H1 (cell line): ENCODE data around the gene REELD1. TPM values are rescaled to one million over a fixed set of nuclear protein-coding genes. Genes with fewer than 3 reads are reported as not detected.

Source experiments
- CTCF ChIA-PET: fragments of 300-600 bp; sonication (Branson Sonifier 250); formaldehyde crosslinking; loops from one replicate; lab custom pipeline; 2021; ENCODE audit not compliant: partially characterized antibody; lab: Charles Lee
- POLR2A ChIA-PET: fragments of 300-600 bp; sonication (Branson Sonifier 250); formaldehyde crosslinking; loops from one replicate; lab custom pipeline; 2021; ENCODE audit warnings: inconsistent platforms; ENCODE audit not compliant: partially characterized antibody; lab: Charles Lee
- DNase-seq, 2 experiments: peaks; one replicate each; pipeline versions ENCODE4 v3.0.0 to v3.0.0-alpha.2; 2010 to 2022; ENCODE audit warnings: low spot score in 2 of 2, low read depth in 1 of 2, mixed read lengths in 1 of 2
- FAIRE-seq: peaks from 2 replicates; lab custom pipeline; 2011; peaks lifted over from hg19 to GRCh38; lab: Jason Lieb, UNC
- H2AFZ ChIP-seq: 2 replicates; pipeline ENCODE4 v1.8.1; 2012; ENCODE audit warnings: low read length, inconsistent platforms
- H2AK5ac ChIP-seq: 2 replicates; pipeline ENCODE4 v1.6.1; 2013; ENCODE audit warnings: low read depth, low read length
- H2BK120ac ChIP-seq: replicated peaks from 2 replicates; pipeline ENCODE3; 2013; ENCODE audit warnings: low read depth, low read length, inconsistent platforms
- H2BK12ac ChIP-seq: 2 replicates; pipeline ENCODE4 v1.6.1; 2013; ENCODE audit warnings: low read depth, low read length
- H2BK15ac ChIP-seq: 2 replicates; pipeline ENCODE4 v1.6.1; 2013; ENCODE audit warnings: low read length
- H2BK20ac ChIP-seq: 2 replicates; pipeline ENCODE4 v1.6.1; 2013; ENCODE audit warnings: low read length
- H2BK5ac ChIP-seq: 2 replicates; pipeline ENCODE4 v1.6.1; 2013; ENCODE audit warnings: low read depth, low read length
- H3K14ac ChIP-seq: 2 replicates; pipeline ENCODE4 v1.6.1; 2013; ENCODE audit warnings: inconsistent platforms; ENCODE audit not compliant: insufficient read length
- H3K18ac ChIP-seq: 2 replicates; pipeline ENCODE4 v1.6.1; 2013; ENCODE audit warnings: low read length; ENCODE audit errors: extremely low read depth
- H3K23ac ChIP-seq: 2 replicates; pipeline ENCODE4 v1.6.1; 2013; ENCODE audit warnings: inconsistent platforms; ENCODE audit not compliant: insufficient read length
- H3K23me2 ChIP-seq: 2 replicates; pipeline ENCODE4 v1.6.1; 2013; ENCODE audit warnings: low read depth, low read length
- H3K27ac ChIP-seq: 2 replicates; pipeline ENCODE4 v1.6.1; 2011; ENCODE audit warnings: low read depth, low read length, inconsistent platforms
- H3K27me3 ChIP-seq, 4 experiments: replicated peaks in 1 of 4; 1 replicate in 1 of 4; 2 replicates in 3 of 4; pipeline versions ENCODE4 v1.6.1 to v1.8.1; 2011 to 2013; ENCODE audit warnings: low read length in 3 of 4, mild to moderate bottlenecking in 3 of 4, inconsistent platforms in 2 of 4, mixed read lengths in 2 of 4, moderate library complexity in 1 of 4; ENCODE audit not compliant: control insufficient read depth in 3 of 4, insufficient read depth in 3 of 4; ENCODE audit errors: extremely low read depth in 1 of 4
- H3K36me3 ChIP-seq, 4 experiments: 2 replicates each; pipeline versions ENCODE4 v1.6.1 to v1.8.1; 2011 to 2013; ENCODE audit warnings: mild to moderate bottlenecking in 4 of 4, low read length in 3 of 4, moderate library complexity in 2 of 4, control low read depth in 1 of 4, inconsistent platforms in 1 of 4; ENCODE audit not compliant: insufficient read depth in 4 of 4, control insufficient read depth in 2 of 4
- H3K4ac ChIP-seq: replicated peaks from 2 replicates; pipeline ENCODE3; 2013; ENCODE audit warnings: low read length, low read depth, mixed read lengths, inconsistent platforms; ENCODE audit not compliant: insufficient read length
- H3K4me1 ChIP-seq, 4 experiments: replicated peaks in 1 of 4; 1 replicate in 1 of 4; 2 replicates in 3 of 4; pipeline versions ENCODE4 v1.6.1 to v1.8.1; 2011 to 2013; ENCODE audit warnings: low read length in 3 of 4, inconsistent platforms in 2 of 4, mixed read lengths in 1 of 4; ENCODE audit not compliant: insufficient read depth in 4 of 4, control insufficient read depth in 3 of 4
- H3K4me2 ChIP-seq, 2 experiments: 2 replicates each; pipeline versions ENCODE4 v1.6.1 to v1.8.1; 2011 to 2013; ENCODE audit warnings: low read depth in 2 of 2, low read length in 2 of 2, control low read depth in 1 of 2, inconsistent platforms in 1 of 2, mild to moderate bottlenecking in 1 of 2; ENCODE audit not compliant: insufficient read depth in 1 of 2
- H3K4me3 ChIP-seq, 4 experiments: fragments of 200-600, 300-600 bp in 1 of 4; sonication (generic), shearing (Covaris generic), sonication (Bioruptor Twin) in 1 of 4; 2 replicates each; pipeline versions ENCODE4 v1.5.1 to v1.8.1; 2011 to 2016; ENCODE audit warnings: low read length in 4 of 4, low read depth in 3 of 4, control low read depth in 2 of 4, inconsistent platforms in 2 of 4, mild to moderate bottlenecking in 2 of 4, mixed read lengths in 1 of 4, moderate library complexity in 1 of 4; ENCODE audit not compliant: insufficient read depth in 2 of 4; ENCODE audit errors: extremely low read depth in 1 of 4
- H3K56ac ChIP-seq: replicated peaks from 2 replicates; pipeline ENCODE3; 2013; ENCODE audit warnings: low read depth, mild to moderate bottlenecking, mixed read lengths, low read length, inconsistent platforms; ENCODE audit not compliant: insufficient read length
- H3K79me1 ChIP-seq: 2 replicates; pipeline ENCODE4 v1.6.1; 2013; ENCODE audit warnings: low read depth, low read length, control low read depth
- H3K79me2 ChIP-seq, 2 experiments: 2 replicates each; pipeline versions ENCODE4 v1.6.1 to v1.8.1; 2012 to 2013; ENCODE audit warnings: low read length in 2 of 2, mild to moderate bottlenecking in 2 of 2, inconsistent platforms in 1 of 2; ENCODE audit not compliant: insufficient read depth in 2 of 2, control insufficient read depth in 1 of 2
- H3K9ac ChIP-seq, 4 experiments: replicated peaks in 1 of 4; 1 replicate in 1 of 4; 2 replicates in 3 of 4; pipeline versions ENCODE4 v1.6.1 to v1.8.1; 2011 to 2013; ENCODE audit warnings: low read depth in 3 of 4, low read length in 3 of 4, control low read depth in 2 of 4, mild to moderate bottlenecking in 2 of 4, moderate library complexity in 2 of 4, inconsistent platforms in 1 of 4; ENCODE audit errors: extremely low read depth in 1 of 4
- H3K9me3 ChIP-seq, 2 experiments: 2 replicates each; pipeline versions ENCODE4 v1.6.1 to v1.8.1; 2012 to 2013; ENCODE audit warnings: mild to moderate bottlenecking in 2 of 2, moderate library complexity in 2 of 2, control low read depth in 1 of 2, inconsistent platforms in 1 of 2, low read depth in 1 of 2, low read length in 1 of 2, mixed read lengths in 1 of 2; ENCODE audit not compliant: insufficient read depth in 2 of 2
- H4K20me1 ChIP-seq, 2 experiments: replicated peaks in 1 of 2; 2 replicates each; pipeline versions ENCODE3 to v1.8.1; 2011 to 2013; ENCODE audit warnings: inconsistent platforms in 2 of 2, low read length in 2 of 2, mild to moderate bottlenecking in 1 of 2; ENCODE audit not compliant: insufficient read depth in 2 of 2, control insufficient read depth in 1 of 2
- H4K5ac ChIP-seq: 2 replicates; pipeline ENCODE4 v1.6.1; 2013; ENCODE audit warnings: low read length, low read depth, mixed read lengths, inconsistent platforms; ENCODE audit not compliant: insufficient read length
- H4K8ac ChIP-seq: 2 replicates; pipeline ENCODE4 v1.8.0; 2013; ENCODE audit warnings: mild to moderate bottlenecking, moderate library complexity, low read length, inconsistent platforms; ENCODE audit not compliant: insufficient read depth; ENCODE audit errors: extremely low read depth
- H4K91ac ChIP-seq: replicated peaks from 2 replicates; pipeline ENCODE3; 2013; ENCODE audit warnings: low read length, mixed read lengths, inconsistent platforms; ENCODE audit not compliant: insufficient read length
- BCL11A ChIP-seq, 2 experiments: IDR thresholded peaks; one replicate each; pipeline ENCODE4 v1.6.1; 2011; ENCODE audit warnings: low read depth in 2 of 2, low read length in 2 of 2, mild to moderate bottlenecking in 2 of 2
- CHD1 ChIP-seq: IDR thresholded peaks from 2 replicates; pipeline ENCODE4 v1.6.1; 2012; ENCODE audit warnings: low read depth, low read length, improper control_type of control experiment
- EGR1 ChIP-seq: IDR thresholded peaks from 2 replicates; pipeline ENCODE4 v1.6.1; 2011; ENCODE audit warnings: low read depth, low read length, borderline replicate concordance
- EZH2 ChIP-seq: fragments of 200-600 bp; sonication (generic); IDR thresholded peaks from 2 replicates; pipeline ENCODE4 v1.7.1; 2012; ENCODE audit warnings: low read depth, mild to moderate bottlenecking, moderate library complexity, low read length, inconsistent platforms; ENCODE audit not compliant: severe bottlenecking
- GABPA ChIP-seq: IDR thresholded peaks from 2 replicates; pipeline ENCODE4 v1.6.1; 2011; ENCODE audit warnings: mild to moderate bottlenecking, low read length, moderate library complexity, borderline replicate concordance; ENCODE audit not compliant: insufficient read depth
- MAFK ChIP-seq: IDR thresholded peaks from 2 replicates; pipeline ENCODE4 v1.6.1; 2012; ENCODE audit warnings: low read depth, mild to moderate bottlenecking, improper control_type of control experiment, low read length
- POU5F1 ChIP-seq: IDR thresholded peaks from 2 replicates; pipeline ENCODE4 v1.6.1; 2011; ENCODE audit warnings: low read depth, mild to moderate bottlenecking, low read length, moderate library complexity
- RFX5 ChIP-seq: IDR thresholded peaks from 2 replicates; pipeline ENCODE4 v1.6.1; 2011; ENCODE audit warnings: low read depth, low read length, improper control_type of control experiment, borderline replicate concordance
- RXRA ChIP-seq: IDR thresholded peaks from 2 replicates; pipeline ENCODE4 v1.6.1; 2011; ENCODE audit warnings: low read depth, mild to moderate bottlenecking, low read length, moderate library complexity; ENCODE audit not compliant: insufficient read depth
- SAP30 ChIP-seq: fragments of 300-600 bp; sonication (generic); IDR thresholded peaks from 2 replicates; pipeline ENCODE4 v1.7.1; 2012; ENCODE audit warnings: low read length, moderate library complexity, mild to moderate bottlenecking, inconsistent platforms; ENCODE audit not compliant: insufficient read depth, insufficient replicate concordance
- SP4 ChIP-seq: IDR thresholded peaks from 2 replicates; pipeline ENCODE4 v1.6.1; 2012; ENCODE audit warnings: low read length, inconsistent platforms
- TAF7 ChIP-seq: optimal IDR thresholded peaks from 2 replicates; pipeline ENCODE3; 2011; ENCODE audit warnings: low read depth, mild to moderate bottlenecking, inconsistent platforms, low read length, moderate library complexity, borderline replicate concordance
- ZNF274 ChIP-seq: IDR thresholded peaks from 2 replicates; pipeline ENCODE4 v1.7.0; 2012; ENCODE audit warnings: low read length, borderline replicate concordance; ENCODE audit errors: extremely low read depth
- WGBS, 2 experiments: shearing (Covaris generic) in 1 of 2; methylation state at CpG; one replicate each; pipeline versions ENCODE4 v1.1.6 to v1.1.7; 2013 to 2015; ENCODE audit warnings: low lambda C conversion rate in 2 of 2, mixed read lengths in 2 of 2, inconsistent platforms in 1 of 2, low coverage in 1 of 2, missing lambda C conversion rate in 1 of 2; ENCODE audit not compliant: insufficient replicate concordance in 2 of 2, insufficient coverage in 1 of 2, insufficient read length in 1 of 2; ENCODE audit errors: extremely low coverage in 1 of 2, missing lambda C conversion rate in 1 of 2; 5-methylcytosine and 5-hydroxymethylcytosine counted together
- polyA plus RNA-seq, 7 experiments: library from polyadenylated mRNA; depleted of rRNA in 3 of 7; stranded (reverse) in 5 of 7; unstranded in 2 of 7; fragments of >200 nt in 5 of 7; fragments of 200-250 nt in 2 of 7; gene quantifications; 1 replicate in 5 of 7; 2 replicates in 1 of 7; 4 replicates in 1 of 7; pipeline versions ENCODE4 v1.2.1 to v1.2.3, GENCODE V29; 2011 to 2013; ENCODE audit warnings: missing spikeins in 2 of 7, mixed read lengths in 2 of 7
- total RNA-seq: library from RNA; stranded (reverse); fragmentation: NEBNext Ultra II Directional; extraction: Animal tissue kit (Norgen Biotek cat#: 25700); gene quantifications from 2 replicates; pipeline ENCODE4 v1.2.1, GENCODE V29; 2021

The REELD1 gene
- total and polyA plus RNA-seq, 2 of the 8 experiments (the other 6 are each of a cell fraction or from before 2014, with no cell fraction given), result 0.03 TPM; not detected in 1

GRCh38 chr4:146273204-146273901, 59.0 kb downstream of the REELD1 start:
- Histone ChIP-seq H3K9me3 (no peaks in the 10 kb centered on the region), H2BK5ac (no peak overlapping the region), H3K4me2 (no peak overlapping the region), H3K14ac (no peak overlapping the region), H2BK12ac (no peak overlapping the region), H3K9ac (no peak overlapping the region), H2BK20ac (no peak overlapping the region), H4K8ac (no peak overlapping the region), H3K18ac (no peak overlapping the region), H3K23ac (no peak overlapping the region), H3K4ac (no peak overlapping the region), H2BK15ac (no peak overlapping the region), H4K20me1 (no peaks in the 10 kb centered on the region), H2AFZ (no peak overlapping the region), H3K27ac (no peak overlapping the region), H3K27me3 (peaks cover 0 to 1% (median 0%) of the 10 kb centered on the region in 4 experiments; a peak in 1 of 7 replicates), H3K79me1 (no peaks in the 10 kb centered on the region), H3K36me3 (no peaks in the 10 kb centered on the region), H3K23me2 (no peaks in the 10 kb centered on the region), H4K5ac (no peak overlapping the region), H4K91ac (no peak overlapping the region), H3K4me3 (no peak overlapping the region), H2AK5ac (no peak overlapping the region), H3K79me2 (no peaks in the 10 kb centered on the region), H2BK120ac (no peak overlapping the region), H3K4me1 (no peaks in the 10 kb centered on the region), H3K56ac (no peak overlapping the region)
- DNase-seq (no peak), FAIRE-seq (no peak)
- WGBS, 2 experiments, result 94% methylated on average over 5 of the region's 5 CpGs; no CpG with 5 or more reads in 1 of the 2 experiments
- POLR2A ChIA-PET, result no interaction called here
- CTCF ChIA-PET, result interaction anchor here (0.6 to 2.3 kb wide), 4 partner anchors 9 to 36 kb away, joined by 3 to 8 read pairs (median 4); no protein-coding TSS in a partner anchor
- TF ChIP-seq GABPA (no peak), ZNF274 (no peak), TAF7 (no peak), BCL11A (IDR thresholded peaks at IDR 0.05; ENCODE audit: low read depth in 2 of 2, low read length in 2 of 2) (no peak), EGR1 (no peak), SAP30 (no peak), RXRA (no peak), SP4 (no peak), EZH2 (no peak), RFX5 (no peak), POU5F1 (no peak), CHD1 (no peak), MAFK (no peak)
